ENCODE results near the gene HOXC10. TPM values are rescaled to one million over a fixed set of nuclear protein-coding genes. Genes with fewer than 3 reads are reported as not detected.

Gene HOXC10
- total RNA-seq, 4 donors from 2014 or later, result 1.0 TPM; not detected in 3

GRCh38 chr12:53942467-53942997 lies 42.4 kb upstream of the HOXC10 start:
- Histone ChIP-seq H3K4me1 (peaks cover 0 to 13% (median 0%) of the 10 kb centered on the region in 4 donors), H3K36me3 (no peaks in the 10 kb centered on the region), H3K27ac (no peak overlapping the region), H3K4me3 (no peak overlapping the region), H3K9me3 (peaks cover 0 to 9% (median 0%) of the 10 kb centered on the region in 4 donors), H3K27me3 (peaks cover 0 to 69% of the 10 kb centered on the region in 2 donors)
- no peak for TF ChIP-seq POLR2A (IDR thresholded peaks at IDR 0.05)
- no peak for DNase-seq

- Histone ChIP-seq H3K27ac (no peak overlapping the region), H3K27me3 (peaks cover 0 to 52% of the 10 kb centered on the region in 2 donors), H3K36me3 (no peaks in the 10 kb centered on the region), H3K9me3 (no peaks in the 10 kb centered on the region), H3K4me1 (peaks cover 0 to 4% (median 0%) of the 10 kb centered on the region in 4 donors), H3K4me3 (no peak overlapping the region)
- peak in 1 of 3 donors; percentile 5 for DNase-seq
- TF ChIP-seq POLR2A (IDR thresholded peaks at IDR 0.05) (no peak), CTCF (IDR thresholded peaks at IDR 0.05) (no peak)
These were observed 40.7 kb upstream of the HOXC10 start for GRCh38 chr12:53944209-53944608.

- no peaks in the 10 kb centered on the region for H3K36me3 ChIP-seq
- H3K9me3 ChIP-seq, result no peaks in the 10 kb centered on the region
- no peak overlapping the region for H3K4me3 ChIP-seq
- H3K27me3 ChIP-seq, result peaks cover 0 to 51% of the 10 kb centered on the region in 2 donors
- no peak overlapping the region for H3K27ac ChIP-seq
- H3K4me1 ChIP-seq, result no peaks in the 10 kb centered on the region
- TF ChIP-seq CTCF (IDR thresholded peaks at IDR 0.05) (no peak), POLR2A (IDR thresholded peaks at IDR 0.05) (no peak)
- peak in 1 of 3 donors; percentile 36 for DNase-seq
These were observed 39.8 kb upstream of the HOXC10 start for GRCh38 chr12:53944907-53945847.

GRCh38 chr12:53947743-53948142 lies 37.2 kb upstream of the HOXC10 start:
- Histone ChIP-seq H3K4me1 (no peaks in the 10 kb centered on the region), H3K27me3 (peaks cover 0 to 59% of the 10 kb centered on the region in 2 donors), H3K27ac (no peak overlapping the region), H3K36me3 (no peaks in the 10 kb centered on the region), H3K4me3 (no peak overlapping the region), H3K9me3 (peaks cover 0 to 4% (median 0%) of the 10 kb centered on the region in 4 donors)
- no peak for TF ChIP-seq POLR2A (IDR thresholded peaks at IDR 0.05)
- no peak for TF ChIP-seq CTCF (IDR thresholded peaks at IDR 0.05)
- no peak for DNase-seq

GRCh38 chr12:53948650-53949593 lies 36.0 kb upstream of the HOXC10 start:
- H3K4me3 ChIP-seq, result no peak overlapping the region
- TF ChIP-seq POLR2A (IDR thresholded peaks at IDR 0.05) (no peak), CTCF (IDR thresholded peaks at IDR 0.05) (no peak)
- peaks cover 0 to 63% of the 10 kb centered on the region in 2 donors for H3K27me3 ChIP-seq
- peaks cover 0 to 10% (median 0%) of the 10 kb centered on the region in 4 donors for H3K9me3 ChIP-seq
- H3K36me3 ChIP-seq, result no peaks in the 10 kb centered on the region
- no peak overlapping the region for H3K27ac ChIP-seq
- no peak for DNase-seq
- no peaks in the 10 kb centered on the region for H3K4me1 ChIP-seq
